Endothelial cell (in vitro differentiated cells): Measurements from ENCODE around the gene ALK. TPM values are rescaled to one million over a fixed set of nuclear protein-coding genes. Genes with fewer than 3 reads are reported as not detected.

Experiments used
- DNase-seq: peaks from one replicate; pipeline ENCODE4 v3.0.0; 2021; ENCODE audit warnings: low spot score
- H3K27ac Mint-ChIP-seq: one replicate; pipeline ENCODE4 v1.8.0; 2021; ENCODE audit warnings: mixed read lengths, inconsistent platforms; ENCODE audit not compliant: unreplicated experiment
- H3K27me3 Mint-ChIP-seq: one replicate; pipeline ENCODE4 v1.8.0; 2021; ENCODE audit warnings: mild to moderate bottlenecking, moderate library complexity, mixed read lengths, inconsistent platforms; ENCODE audit not compliant: unreplicated experiment
- H3K36me3 Mint-ChIP-seq: one replicate; pipeline ENCODE4 v1.8.0; 2021; ENCODE audit warnings: mild to moderate bottlenecking, low read depth, mixed read lengths, inconsistent platforms; ENCODE audit not compliant: unreplicated experiment
- H3K4me1 Mint-ChIP-seq: one replicate; pipeline ENCODE4 v1.8.0; 2021; ENCODE audit warnings: mild to moderate bottlenecking, mixed read lengths, inconsistent platforms; ENCODE audit not compliant: unreplicated experiment
- H3K4me3 Mint-ChIP-seq: one replicate; pipeline ENCODE4 v1.8.0; 2021; ENCODE audit warnings: mild to moderate bottlenecking, mixed read lengths, inconsistent platforms; ENCODE audit not compliant: unreplicated experiment
- H3K9me3 Mint-ChIP-seq: one replicate; pipeline ENCODE4 v1.8.0; 2021; ENCODE audit warnings: mixed read lengths, inconsistent platforms; ENCODE audit not compliant: unreplicated experiment
- CTCF ChIP-seq: fragments of 200-600 bp; sonication (generic); IDR thresholded peaks from one replicate; pipeline ENCODE4 v1.5.0; 2021; ENCODE audit warnings: antibody characterized with exemption; ENCODE audit not compliant: unreplicated experiment
- total RNA-seq: library from RNA; stranded (reverse); fragmentation: NEBNext Ultra II Directional; extraction: Animal tissue kit (Norgen Biotek cat#: 25700); gene quantifications from one replicate; pipeline ENCODE4 v1.2.1, GENCODE V29; 2021; ENCODE audit not compliant: unreplicated experiment

ALK gene
- total RNA-seq, 1 donor from 2014 or later: 0.05 TPM

- H3K27me3 Mint-ChIP-seq: peaks cover 2% of the 10 kb centered on the region
- H3K4me1 Mint-ChIP-seq: no peaks in the 10 kb centered on the region
- DNase-seq: no peak
- no peaks in the 10 kb centered on the region for H3K36me3 Mint-ChIP-seq
- no peak overlapping the region for H3K4me3 Mint-ChIP-seq
- H3K9me3 Mint-ChIP-seq: no peaks in the 10 kb centered on the region
- no peak overlapping the region for H3K27ac Mint-ChIP-seq
- TF ChIP-seq CTCF: no peak
Measured at GRCh38 chr2:29817801-29818680, 103.3 kb downstream of the ALK start.

DNA sequence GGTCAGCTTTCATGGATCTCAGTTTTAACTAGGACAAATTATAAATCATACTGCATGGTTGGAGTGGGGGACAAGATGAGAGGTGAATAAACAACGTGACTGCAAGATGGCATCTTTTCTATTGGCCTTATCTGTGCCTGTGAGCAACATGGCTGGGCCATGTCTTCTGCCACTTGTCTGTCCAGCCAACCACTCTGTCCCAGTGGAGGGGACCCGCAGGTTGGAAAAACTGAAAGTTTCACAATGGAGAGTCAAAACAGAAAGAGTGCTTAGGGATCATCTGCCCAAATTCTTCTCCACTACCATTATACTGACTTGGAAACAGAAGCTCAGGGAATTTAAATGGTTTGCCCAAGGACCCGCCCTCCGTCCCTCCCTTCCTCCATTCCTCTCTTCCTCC lies 104.1 kb downstream of the ALK start:
- Mint-ChIP-seq H3K27me3 (peaks cover 2% of the 10 kb centered on the region), H3K4me3 (no peak overlapping the region), H3K36me3 (no peaks in the 10 kb centered on the region), H3K27ac (no peak overlapping the region), H3K4me1 (no peaks in the 10 kb centered on the region), H3K9me3 (no peaks in the 10 kb centered on the region)
- TF ChIP-seq CTCF: no peak
- DNase-seq: no peak

DNA sequence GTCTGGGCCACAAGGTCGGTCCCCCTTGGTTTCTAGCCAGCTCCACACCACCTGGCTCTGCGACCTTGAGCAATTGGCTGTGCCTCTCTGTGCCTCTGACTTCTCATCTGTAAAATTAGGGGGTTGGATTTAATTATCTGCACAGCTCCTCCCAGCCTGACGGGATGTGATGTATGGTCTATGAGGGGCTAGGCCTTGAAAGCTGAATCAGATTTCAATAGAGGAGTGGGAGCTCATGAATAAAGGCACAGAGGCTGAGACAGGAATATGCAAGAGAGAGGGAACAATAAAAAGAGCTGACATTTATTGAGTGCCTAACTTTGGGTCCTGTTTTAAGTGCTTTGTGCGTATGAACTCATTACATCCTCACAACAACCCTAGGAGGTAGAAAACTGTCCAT lies 104.7 kb downstream of the ALK start:
- TF ChIP-seq CTCF: no peak
- DNase-seq: no peak
- H3K36me3 Mint-ChIP-seq: no peaks in the 10 kb centered on the region
- H3K27me3 Mint-ChIP-seq: peaks cover 2% of the 10 kb centered on the region
- no peaks in the 10 kb centered on the region for H3K9me3 Mint-ChIP-seq
- H3K4me3 Mint-ChIP-seq: no peak overlapping the region
- no peak overlapping the region for H3K27ac Mint-ChIP-seq
- H3K4me1 Mint-ChIP-seq: no peaks in the 10 kb centered on the region

GRCh38 chr2:29811378-29811777 lies 110.0 kb downstream of the ALK start:
- H3K4me3 Mint-ChIP-seq: no peak overlapping the region
- no peak for DNase-seq
- no peaks in the 10 kb centered on the region for H3K4me1 Mint-ChIP-seq
- no peaks in the 10 kb centered on the region for H3K36me3 Mint-ChIP-seq
- H3K9me3 Mint-ChIP-seq: no peaks in the 10 kb centered on the region
- H3K27ac Mint-ChIP-seq: no peak overlapping the region
- H3K27me3 Mint-ChIP-seq: peaks cover 4% of the 10 kb centered on the region
- TF ChIP-seq CTCF: no peak

DNA sequence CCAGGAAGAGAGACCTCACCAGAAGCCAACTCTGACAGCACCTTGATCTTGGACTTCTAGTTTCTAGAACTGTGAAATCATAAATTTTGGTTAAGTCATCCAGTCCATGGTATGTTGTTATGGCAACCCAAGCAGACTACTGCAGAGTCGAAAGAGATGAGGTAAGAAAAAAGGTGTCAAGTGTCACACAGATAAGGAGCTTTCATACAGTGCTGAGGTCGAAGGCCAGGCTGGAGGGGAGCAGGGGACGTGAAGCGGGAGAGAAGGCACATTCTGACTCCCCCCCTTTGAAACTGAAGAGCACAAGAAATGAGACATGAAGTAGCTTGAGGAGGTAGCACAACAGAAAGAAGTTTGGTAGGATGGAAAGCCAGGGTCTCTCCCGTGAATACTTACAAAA lies 110.4 kb downstream of the ALK start:
- H3K27ac Mint-ChIP-seq: no peak overlapping the region
- H3K36me3 Mint-ChIP-seq: no peaks in the 10 kb centered on the region
- H3K9me3 Mint-ChIP-seq: no peaks in the 10 kb centered on the region
- DNase-seq: no peak
- no peaks in the 10 kb centered on the region for H3K4me1 Mint-ChIP-seq
- H3K27me3 Mint-ChIP-seq: peaks cover 4% of the 10 kb centered on the region
- TF ChIP-seq CTCF: no peak
- H3K4me3 Mint-ChIP-seq: no peak overlapping the region
